ENCODE results near the gene WDR7. TPM values are rescaled to one million over a fixed set of nuclear protein-coding genes. Genes with fewer than 3 reads are reported as not detected.

WDR7 gene
- total and polyA plus RNA-seq, 10 of the 15 experiments (the other 5 are each of a cell fraction or from before 2014, with no cell fraction given): 2.8 to 16.5 (median 11.7) TPM

GRCh38 chr18:57040175-57040574 is 389.0 kb downstream of the WDR7 start:
- intact Hi-C loops (cut with micrococcal nuclease; ENCODE audit: unreplicated experiment) (no loop called here), in situ Hi-C loops (cut with MboI) (no loop called here)
- Histone ChIP-seq H3K9me3 (replicated peaks; ENCODE audit: control insufficient read depth, insufficient read depth, low read length) (no peaks in the 10 kb centered on the region; the same call in 2 of the 3 replicates), H3K36me3 (ENCODE audit: control insufficient read depth in 2 of 2, insufficient read depth in 2 of 2, low read length in 1 of 2) (no peaks in the 10 kb centered on the region), H2AFZ (ENCODE audit: control insufficient read depth, low read depth, low read length) (no peak overlapping the region), H3K79me2 (ENCODE audit: control insufficient read depth, insufficient read depth, low read length) (no peaks in the 10 kb centered on the region), H3K4me1 (ENCODE audit: control insufficient read depth, insufficient read depth, low read length) (no peaks in the 10 kb centered on the region), H3K27me3 (replicated peaks in 1 of 2; ENCODE audit: control insufficient read depth in 2 of 2, insufficient read depth in 2 of 2, low read length in 1 of 2) (no peaks in the 10 kb centered on the region; a peak in 1 of 4 replicates), H3K9ac (ENCODE audit: control insufficient read depth, insufficient read depth, low read length) (no peak overlapping the region), H3K27ac (ENCODE audit: control insufficient read depth, insufficient read depth) (no peak overlapping the region), H3K4me3 (no peak overlapping the region), H4K20me1 (ENCODE audit: control insufficient read depth, insufficient read depth) (no peaks in the 10 kb centered on the region), H3K4me2 (ENCODE audit: control insufficient read depth, insufficient read depth) (no peak overlapping the region)
- no peak for ATAC-seq
- no peak for FAIRE-seq
- TF ChIP-seq SMC3 (IDR thresholded peaks at IDR 0.05; ENCODE audit: borderline replicate concordance, low read length) (no peak), POLR2AphosphoS5 (IDR thresholded peaks at IDR 0.05; ENCODE audit: low read length) (no peak), STAT1 (conservative IDR thresholded peaks at IDR 0.05) (no peak), MYC (IDR thresholded peaks at IDR 0.05; ENCODE audit: insufficient read depth, insufficient read length, insufficient replicate concordance, low read length, severe bottlenecking) (no peak), RBBP5 (conservative IDR thresholded peaks at IDR 0.05) (no peak), NRF1 (conservative IDR thresholded peaks at IDR 0.05; ENCODE audit: low read depth, low read length) (no peak), ZBED1 (IDR thresholded peaks at IDR 0.05; ENCODE audit: borderline replicate concordance) (no peak), TCF3 (IDR thresholded peaks at IDR 0.05; ENCODE audit: borderline replicate concordance, insufficient read depth, low read depth, low read length) (no peak), MTA2 (IDR thresholded peaks at IDR 0.05; ENCODE audit: low read depth) (no peak), PAX5 (IDR thresholded peaks at IDR 0.05; ENCODE audit: borderline replicate concordance, low read depth, low read length) (no peak), MYB (IDR thresholded peaks at IDR 0.05; ENCODE audit: borderline replicate concordance, low read depth, low read length) (no peak), ATF2 (IDR thresholded peaks at IDR 0.05; ENCODE audit: low read length) (no peak), CREB1 (IDR thresholded peaks at IDR 0.05; ENCODE audit: low read depth) (no peak), SIX5 (IDR thresholded peaks at IDR 0.05; ENCODE audit: low read depth, low read length, severe bottlenecking) (no peak)
- ChIA-PET SMC1A (ENCODE audit: uncharacterized antibody, unreplicated experiment) (interaction anchor here (0.5 to 2.0 kb wide), 2 partner anchors 171 to 583 kb away, joined by 3 to 7 read pairs; no protein-coding TSS in a partner anchor), CTCF (no interaction called here), POLR2A (no interaction called here), RAD21 (ENCODE audit: unreplicated experiment) (no interaction called here)
- WGBS (ENCODE audit: insufficient coverage, insufficient replicate concordance, low lambda C conversion rate, missing lambda C conversion rate): 28% methylated on average over 3 of the region's 3 CpGs
- no TSS peak for BruUV-seq (replicated peaks)
- DNase-seq (ENCODE audit: low read depth, low spot score): no peak
